Activated gamma-delta T cell treated with Interleukin-2 at 50 U/mL for 16 hours (primary cell): ENCODE measurements around the gene DHRS4L2.
"Not testable (repeated sequence)": the region's sequence is repeated elsewhere in the genome, so short reads cannot be mapped to it uniquely, and the experiment has no call there.

Experiments used
- DNase-seq: peaks from one replicate; pipeline ENCODE4 v3.0.0-alpha.2; 2020

DHRS4L2 gene

DNA sequence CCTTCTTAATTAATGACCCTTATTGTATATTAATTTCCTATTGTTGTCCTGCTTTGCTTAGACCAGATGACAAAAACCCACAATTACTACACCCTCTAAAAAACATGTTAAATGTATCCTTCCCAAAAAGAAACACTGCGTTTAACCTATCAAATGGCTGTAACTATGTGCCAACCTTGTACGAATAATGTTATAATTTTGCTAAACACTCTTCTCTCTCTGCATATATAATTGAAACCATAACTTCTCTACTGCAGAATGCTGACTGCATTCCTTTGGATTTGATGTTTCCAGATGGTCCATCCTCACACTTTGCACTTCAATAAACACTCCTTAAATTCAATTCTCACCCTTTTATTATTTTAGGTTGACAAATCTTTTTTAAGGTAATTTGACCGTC is 31.8 kb downstream of the DHRS4L2 start:
- DNase-seq = not testable (repeated sequence)

DNA sequence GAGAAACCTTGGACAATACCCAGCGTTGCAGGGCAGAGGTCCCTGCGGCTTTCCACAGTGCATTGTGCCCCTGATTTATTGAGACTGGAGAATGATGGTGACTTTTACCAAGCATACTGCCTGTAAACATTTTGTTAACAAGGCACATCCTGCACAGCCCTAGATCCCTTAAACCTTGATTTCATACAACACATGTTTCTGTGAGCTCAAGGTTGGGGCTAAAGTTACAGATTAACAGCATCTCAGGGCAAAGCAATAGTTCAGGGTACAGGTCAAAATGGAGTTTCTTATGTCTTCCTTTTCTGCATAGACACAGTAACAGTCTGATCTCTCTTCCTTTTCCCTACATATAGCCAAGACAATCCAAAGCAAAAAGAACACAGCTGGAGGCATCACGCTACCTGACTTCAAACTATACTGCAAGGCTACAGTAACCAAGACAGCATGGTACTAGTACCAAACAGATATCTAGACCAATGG is 36.2 kb downstream of the DHRS4L2 start:
- not testable (repeated sequence) for DNase-seq

DNA sequence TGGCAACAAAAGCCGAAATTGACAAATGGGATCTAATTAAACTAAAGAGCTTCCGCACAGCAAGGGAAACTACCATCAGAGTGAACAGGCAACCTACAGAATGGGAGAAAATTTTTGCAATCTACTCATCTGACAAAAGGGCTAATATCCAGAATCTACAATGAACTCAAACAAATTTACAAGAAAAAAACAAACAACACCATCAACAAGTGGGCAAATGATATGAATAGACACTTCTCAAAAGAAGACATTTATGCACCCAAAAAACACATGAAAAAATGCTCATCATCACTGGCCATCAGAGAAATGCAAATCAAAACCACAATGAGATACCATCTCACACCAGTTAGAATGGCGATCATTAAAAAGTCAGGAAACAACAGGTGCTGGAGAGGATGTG is 41.0 kb downstream of the DHRS4L2 start:
- DNase-seq = not testable (repeated sequence)

DNA sequence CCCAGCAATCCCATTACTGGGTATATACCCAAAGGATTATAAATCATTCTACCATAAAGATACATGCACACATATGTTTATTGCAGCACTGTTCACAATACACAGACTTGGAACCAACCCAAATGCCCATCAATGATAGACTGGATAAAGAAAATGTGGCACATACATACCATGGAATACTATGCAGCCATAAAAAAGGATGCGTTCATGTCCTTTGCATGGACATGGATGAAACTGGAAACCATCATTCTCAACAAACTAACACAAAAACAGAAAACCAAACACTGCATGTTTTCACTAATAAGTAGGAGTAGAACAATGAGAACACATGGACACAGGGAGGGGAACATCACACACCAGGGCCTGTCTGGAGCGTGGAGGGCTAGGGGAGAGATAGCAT is 42.6 kb downstream of the DHRS4L2 start:
- not testable (repeated sequence) for DNase-seq

DNA sequence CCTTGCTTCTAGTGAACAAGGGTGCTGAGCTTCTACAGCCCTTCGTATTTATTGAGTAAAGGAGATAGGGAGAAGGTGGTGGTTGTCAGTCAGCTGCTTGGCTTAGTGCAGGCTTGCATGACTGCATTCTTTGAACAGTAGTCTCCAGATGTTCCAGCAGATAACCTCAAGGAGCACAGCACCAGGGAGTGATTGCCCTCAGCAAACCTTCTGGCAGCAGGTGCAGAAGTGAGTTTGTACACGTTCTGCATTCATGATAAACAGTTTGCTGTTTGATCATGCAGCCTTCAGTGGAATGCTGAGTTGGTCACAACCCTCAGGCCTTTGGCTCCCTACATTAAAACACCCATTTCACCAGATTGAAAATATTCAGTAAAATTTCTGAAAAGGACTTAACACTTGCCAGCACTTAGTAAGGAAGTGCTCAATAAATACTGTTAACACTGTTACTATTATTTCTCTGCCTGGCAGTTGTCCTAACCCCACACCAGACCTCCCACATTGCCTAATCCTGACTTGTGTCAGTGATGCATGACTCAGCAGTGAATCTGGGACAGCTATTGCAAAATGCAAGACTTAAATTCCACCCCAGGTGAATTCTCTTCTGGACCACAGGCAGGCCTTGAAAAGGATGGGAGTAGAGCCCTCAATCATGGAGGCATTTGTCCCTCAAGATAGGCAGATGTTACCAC is 44.1 kb downstream of the DHRS4L2 start:
- no peak for DNase-seq

DNA sequence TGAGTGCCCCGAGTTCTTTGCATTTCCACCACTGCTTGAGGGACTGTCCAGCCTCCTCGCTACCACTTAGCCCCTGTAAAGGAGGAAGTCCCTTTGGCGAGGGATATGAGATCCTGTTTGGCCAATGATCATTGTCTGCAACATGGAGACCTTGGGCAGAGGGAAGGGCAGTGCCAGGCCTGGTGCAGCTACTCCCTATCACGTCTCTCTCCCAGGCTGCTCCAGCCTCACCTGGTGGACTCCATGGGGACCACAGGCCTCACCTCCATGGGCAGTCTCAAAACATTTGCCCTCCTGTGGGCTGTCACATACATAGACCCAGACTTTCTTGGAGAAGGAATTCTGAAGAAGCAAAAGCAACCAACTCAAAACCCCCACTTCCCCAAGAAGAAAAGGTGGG is 47.0 kb downstream of the DHRS4L2 start:
- DNase-seq = not testable (repeated sequence)

DNA sequence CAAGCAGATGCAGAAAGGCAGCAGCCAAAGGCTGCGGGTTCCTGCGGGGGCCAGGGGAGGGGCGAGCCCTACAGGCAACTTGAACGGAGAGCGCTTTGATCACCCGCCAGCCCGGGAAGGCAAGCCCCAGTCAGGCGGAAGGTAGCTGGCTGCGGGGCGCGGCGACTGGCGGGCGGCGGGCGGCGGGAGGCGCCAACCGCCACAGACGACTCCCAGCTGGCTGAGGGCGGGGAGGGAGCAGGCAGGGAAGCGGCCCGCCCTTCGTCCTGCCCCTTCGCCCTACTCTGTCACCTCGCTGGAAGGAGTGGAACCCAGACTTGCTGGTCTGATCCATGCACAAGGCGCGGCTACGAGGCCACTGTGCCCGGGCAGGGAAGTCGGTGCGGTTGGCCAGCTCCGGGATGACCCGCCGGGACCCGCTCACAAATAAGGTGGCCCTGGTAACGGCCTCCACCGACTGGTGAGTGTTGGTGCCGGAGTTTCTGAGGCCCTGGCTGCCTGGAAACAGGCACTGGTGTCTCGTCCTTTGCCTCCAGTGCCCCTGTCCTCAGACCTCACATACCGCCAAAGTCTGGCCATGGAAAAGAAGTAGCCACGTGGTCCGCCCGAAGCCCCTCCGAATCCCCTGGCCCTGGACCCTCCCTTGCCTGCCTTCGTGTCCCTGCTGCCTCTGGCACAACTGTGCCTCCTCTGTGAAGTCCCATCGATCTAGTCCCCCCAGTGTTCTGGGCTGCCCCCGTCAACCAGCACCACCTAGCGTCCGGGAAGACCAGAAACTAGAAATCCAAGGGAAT is 47.6 kb downstream of the DHRS4L2 start:
- DNase-seq = peak; percentile 64

DNA sequence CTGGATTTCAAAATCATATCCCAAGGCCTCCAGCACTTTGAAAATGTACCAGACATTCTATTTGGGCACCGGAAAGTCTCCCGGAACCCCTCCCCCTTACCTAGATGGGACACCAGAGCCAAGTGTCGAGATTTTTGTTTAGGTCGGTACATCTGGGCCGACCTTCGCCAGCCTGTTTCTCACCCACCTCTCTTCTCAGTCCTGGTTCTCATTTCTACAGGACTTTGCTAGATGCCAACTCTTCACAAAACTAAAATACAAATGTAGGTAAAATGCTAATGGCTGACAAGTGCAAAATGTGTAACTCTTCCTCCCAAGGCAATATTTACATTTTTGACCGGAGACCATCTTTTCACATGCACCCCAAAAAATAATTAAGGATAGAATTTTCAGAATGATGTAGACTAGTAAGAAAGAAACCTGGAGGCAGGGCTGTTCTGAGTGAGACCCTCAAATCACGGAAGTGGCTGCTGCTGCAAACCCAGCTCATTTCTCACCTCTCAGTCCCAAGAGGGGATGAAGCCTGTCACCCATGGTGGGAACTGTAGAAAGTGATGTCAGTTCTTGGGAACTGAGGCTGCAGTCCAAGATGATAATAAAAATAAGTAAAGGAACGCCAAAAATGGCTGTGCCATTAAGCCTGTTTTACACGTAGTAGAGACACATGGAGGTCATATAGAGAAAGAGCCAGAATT is 48.4 kb downstream of the DHRS4L2 start:
- DNase-seq = not testable (repeated sequence)

DNA sequence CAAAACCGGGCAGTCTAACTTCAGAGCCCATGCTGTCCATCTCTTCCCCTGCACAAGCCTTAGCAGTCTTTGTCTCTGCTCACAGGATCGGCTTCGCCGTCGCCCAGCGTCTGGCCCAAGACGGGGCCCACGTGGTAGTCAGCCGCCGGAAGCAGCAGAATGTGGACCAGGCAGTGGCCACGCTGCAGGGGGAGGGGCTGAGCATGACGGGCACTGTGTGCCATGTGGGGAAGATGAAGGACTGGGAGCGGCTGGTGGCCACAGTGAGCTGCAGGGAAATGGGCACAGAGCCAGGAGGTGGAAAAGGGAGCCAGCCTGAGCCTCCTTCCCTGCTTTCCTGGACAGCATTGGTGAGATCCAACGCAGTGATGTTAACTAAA is 48.9 kb downstream of the DHRS4L2 start:
- DNase-seq = no peak

DNA sequence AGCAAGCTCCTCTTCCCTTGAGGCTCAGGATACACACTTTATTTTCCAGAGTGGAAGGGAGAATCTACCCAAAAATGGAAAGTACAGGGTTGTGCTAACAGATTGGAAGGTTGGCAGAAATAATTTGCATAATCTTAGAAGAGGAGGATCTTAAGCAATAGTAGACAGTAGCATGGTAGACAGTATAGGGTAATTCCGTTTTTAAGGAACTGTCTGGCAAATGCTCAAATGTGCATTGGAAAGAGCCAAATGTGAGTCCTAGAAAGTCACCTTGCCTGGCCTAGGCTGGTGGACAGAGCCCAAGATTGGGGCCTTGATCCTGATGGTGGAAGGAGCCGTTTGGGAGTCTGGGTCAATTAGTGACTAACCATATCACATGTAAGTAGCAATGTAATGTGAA is 50.0 kb downstream of the DHRS4L2 start:
- no peak for DNase-seq

DNA sequence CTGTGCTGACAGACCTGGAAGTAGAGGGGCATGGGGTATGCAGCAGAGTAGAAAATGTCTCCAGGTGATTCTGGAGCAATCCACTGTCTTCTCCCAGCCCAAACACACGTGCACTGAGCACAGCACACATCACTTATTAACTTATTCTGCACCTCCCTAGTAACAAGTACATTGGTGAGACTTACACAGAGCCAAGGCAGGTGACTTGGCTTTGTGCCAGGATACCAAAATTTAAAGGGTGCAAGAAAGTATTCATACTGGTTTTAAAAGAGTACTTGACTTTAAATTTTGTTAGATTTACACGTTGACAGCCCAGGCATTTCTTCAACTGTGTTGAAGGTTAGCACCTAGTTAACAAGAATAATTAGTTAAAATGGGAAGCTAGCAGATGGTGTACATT is 52.0 kb downstream of the DHRS4L2 start:
- DNase-seq = no peak

DNA sequence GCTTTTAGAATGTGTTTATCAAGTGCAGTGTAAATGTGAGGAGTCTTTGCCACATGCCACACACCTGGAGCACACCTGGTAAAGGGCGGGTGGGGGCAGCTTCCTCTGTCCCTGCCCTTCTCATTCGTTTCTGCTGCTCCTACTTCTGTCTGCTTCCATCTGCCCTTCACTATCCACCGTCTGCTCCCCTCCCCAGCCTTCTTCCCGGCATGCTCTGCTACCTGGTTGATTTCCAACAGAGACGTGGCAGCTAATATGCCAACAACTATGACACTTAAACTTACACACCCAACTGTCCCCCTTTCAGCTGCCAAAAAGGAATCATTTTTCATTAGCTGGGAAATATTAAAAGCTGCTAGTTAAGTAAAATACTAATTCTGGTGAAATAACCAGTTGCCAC is 54.0 kb downstream of the DHRS4L2 start:
- DNase-seq = no peak

DNA sequence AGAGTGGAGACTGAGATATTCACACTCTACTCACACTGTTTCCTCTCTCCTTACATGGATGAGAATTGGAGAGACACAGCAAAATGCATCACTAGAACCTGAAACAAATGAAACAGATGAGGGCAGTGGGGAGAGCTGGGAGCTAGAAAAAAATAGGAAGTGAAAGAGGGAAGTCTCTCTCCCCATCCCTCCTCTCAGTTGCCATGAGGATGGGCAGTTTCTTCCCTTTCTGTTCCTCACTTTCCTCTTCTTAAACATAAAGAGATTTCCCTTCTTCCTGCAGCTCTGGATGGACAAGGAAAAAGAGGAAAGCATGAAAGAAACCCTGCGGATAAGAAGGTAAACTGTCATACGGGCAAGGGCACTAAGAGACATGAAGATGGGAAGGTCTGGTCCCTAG is 60.3 kb downstream of the DHRS4L2 start:
- DNase-seq = not testable (repeated sequence)

DNA sequence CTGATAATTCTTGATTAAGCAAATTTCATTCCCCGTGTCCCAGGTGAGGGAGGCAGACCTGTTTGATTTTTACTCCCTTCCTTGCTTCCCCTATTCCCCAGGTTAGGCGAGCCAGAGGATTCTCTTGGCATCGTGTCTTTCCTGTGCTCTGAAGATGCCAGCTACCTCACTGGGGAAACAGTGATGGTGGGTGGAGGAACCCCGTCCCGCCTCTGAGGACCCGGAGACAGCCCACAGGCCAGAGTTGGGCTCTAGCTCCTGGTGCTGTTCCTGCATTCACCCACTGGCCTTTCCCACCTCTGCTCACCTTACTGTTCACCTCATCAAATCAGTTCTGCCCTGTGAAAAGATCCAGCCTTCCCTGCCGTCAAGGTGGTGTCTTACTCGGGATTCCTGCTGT is 62.0 kb downstream of the DHRS4L2 start:
- not testable (repeated sequence) for DNase-seq

DNA sequence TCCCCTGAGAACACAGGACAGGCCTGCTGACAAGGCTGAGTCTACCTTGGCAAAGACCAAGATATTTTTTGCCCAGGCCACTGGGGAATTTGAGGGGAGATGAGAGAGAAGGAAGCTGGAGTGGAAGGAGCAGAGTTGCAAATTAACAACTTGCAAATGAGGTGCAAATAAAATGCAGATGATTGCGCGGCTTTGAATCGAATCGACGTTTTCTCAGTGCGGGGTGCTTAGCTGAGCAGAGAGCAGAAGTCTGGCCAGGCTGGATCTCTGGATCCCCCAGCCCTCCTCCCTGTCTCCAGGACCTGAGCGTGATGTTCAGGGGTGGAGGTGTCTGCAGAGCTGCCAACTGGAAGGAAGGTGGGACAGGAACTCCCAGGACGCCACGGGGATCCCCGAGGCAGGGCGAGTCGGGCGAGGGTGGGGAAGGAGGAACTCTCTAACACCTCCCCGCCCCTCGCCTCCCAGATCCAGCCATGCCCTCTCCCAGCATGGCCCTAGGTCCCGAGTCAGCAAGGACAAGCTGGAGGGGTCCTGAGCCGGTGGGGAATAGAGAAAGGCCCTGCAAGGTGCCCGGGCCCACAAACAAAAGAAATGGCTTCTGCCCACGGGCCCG is 62.6 kb downstream of the DHRS4L2 start:
- DNase-seq = no peak

DNA sequence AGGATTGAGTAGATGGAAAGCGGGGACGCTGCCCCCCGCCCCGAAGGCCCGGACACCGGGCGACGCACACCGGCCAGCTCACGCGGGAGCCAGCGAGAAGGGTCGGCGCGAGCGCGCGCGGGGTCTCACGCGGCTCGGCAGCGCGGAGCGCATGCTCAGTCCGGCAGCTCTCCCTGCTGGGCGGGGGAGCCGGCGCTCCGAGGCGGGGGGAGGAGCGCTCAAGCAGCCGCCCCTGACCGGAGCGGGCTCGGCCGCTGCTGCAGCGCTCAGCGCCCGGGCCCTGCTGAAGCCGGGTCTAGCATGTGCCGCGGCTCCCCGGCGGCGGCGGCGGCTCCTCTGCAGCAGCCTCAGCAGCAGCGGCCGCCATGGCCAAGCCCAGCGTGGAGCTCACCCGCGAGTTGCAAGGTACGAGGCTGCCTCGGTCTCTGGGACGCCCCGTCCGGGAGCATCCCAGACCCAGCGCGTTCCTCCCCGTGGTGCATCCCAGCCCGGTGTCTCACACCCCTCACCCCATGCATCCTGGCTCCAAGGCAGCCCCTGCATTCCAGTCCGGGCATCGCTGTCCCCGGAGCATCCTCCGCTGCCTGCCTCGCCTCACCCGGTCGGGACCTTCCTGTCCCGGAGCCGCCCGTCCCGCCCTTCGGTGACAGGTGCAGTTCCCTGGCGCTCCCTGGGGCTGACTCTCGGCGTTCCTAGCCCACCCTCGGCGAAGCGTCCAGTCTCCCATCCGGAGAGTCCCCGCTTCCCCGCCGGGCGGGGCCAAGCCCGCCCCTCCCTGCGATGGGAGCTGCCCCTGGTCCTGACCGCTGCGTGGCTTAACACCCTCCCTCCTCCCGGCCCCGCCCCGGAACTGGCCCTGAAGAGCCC is 63.3 kb downstream of the DHRS4L2 start, which contains the start of gene CARMIL3:
Gene CARMIL3 (plus strand): TSS at position 221 of the 867 bp plus-strand sequence. CDS start 145 bp downstream, at position 366.
- peak; percentile 55 for DNase-seq

DNA sequence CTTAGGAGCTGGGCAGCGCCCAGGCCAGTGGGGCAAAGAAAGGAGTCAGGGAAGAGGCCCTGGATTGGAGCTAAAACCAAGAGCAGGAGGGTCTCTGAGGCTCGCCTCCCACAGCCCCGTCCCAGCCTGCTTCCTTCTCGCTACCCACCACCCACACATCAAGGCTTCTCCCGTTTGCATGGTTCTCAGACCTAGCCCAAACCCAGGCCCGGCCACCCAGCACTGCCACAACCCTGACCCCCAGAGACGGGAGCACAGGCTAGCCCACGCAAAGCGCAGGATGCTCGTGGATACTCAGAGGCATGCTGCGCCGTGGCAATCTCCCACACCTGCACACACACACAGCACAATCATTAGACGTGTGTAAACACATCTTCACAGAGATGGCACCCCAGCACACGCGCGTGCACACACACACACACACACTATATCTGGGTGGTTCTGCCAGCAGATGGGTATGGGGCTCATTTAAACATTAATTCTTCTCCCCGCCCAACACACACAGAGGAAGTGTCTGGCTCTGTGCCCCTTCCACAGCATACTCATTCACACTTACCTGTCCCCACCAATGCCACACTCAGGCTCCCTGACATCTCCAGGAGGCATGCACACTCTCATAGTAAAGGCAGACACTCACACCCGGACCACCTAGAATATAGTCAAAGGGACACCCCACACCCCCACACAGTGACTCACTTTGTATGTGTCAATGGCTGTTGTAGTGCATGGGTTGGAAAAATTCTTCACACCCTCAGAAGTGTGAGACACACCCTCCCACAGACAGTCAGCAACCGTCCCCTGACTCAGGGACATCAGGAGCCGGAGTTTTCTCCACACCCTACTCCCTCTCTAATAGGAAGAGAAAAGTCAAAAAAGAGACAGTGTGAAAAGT is 64.2 kb downstream of the DHRS4L2 start:
- peak; percentile 39 for DNase-seq

DNA sequence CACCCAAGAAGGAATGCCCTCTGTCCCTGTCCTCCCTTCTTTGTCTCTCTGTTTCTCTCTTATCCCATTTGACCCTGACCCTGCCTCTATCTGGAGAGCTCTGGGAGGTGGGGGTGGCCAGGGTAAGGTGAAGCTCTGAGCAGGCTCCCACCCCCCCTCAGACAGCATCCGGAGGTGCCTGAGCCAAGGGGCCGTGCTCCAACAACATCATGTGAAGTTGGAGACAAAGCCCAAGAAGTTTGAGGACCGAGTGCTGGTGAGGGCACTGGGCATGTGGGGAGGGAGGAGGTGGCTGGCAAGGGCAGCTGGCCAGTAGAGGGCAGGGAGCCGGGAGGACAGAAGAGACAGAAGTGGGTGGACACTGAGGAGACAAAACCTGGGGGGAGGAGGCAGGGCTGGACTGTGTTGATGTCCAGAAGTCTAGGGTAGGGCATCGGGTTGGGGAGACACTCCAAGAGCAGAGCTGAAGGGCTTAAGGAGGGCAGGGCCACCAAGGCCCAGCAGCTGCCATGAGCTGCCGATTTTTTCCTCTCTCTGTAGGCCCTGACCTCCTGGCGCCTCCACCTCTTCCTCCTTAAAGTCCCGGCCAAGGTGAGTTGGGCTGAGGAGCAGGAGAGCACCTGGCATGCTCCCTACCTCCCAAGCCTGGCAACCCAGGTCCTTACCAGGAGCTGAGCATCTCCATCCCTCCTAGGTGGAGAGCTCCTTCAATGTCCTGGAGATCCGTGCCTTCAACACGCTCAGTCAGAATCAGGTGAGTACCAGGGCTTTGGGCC is 65.0 kb downstream of the DHRS4L2 start:
- DNase-seq = no peak

DNA sequence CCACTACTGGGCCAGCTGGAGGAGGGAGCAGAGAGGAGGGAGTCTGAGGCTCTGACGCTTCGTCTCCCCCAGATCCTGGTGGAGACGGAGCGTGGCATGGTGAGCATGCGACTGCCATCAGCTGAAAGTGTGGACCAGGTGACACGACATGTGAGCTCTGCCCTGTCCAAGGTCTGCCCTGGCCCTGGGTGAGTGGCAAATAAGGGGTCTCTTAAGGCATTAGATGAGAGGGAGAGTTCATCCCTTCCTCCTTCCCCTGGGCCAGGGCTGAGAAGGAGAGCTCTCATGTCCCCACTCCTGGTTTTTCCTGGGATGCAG is 65.6 kb downstream of the DHRS4L2 start:
- DNase-seq = no peak

DNA sequence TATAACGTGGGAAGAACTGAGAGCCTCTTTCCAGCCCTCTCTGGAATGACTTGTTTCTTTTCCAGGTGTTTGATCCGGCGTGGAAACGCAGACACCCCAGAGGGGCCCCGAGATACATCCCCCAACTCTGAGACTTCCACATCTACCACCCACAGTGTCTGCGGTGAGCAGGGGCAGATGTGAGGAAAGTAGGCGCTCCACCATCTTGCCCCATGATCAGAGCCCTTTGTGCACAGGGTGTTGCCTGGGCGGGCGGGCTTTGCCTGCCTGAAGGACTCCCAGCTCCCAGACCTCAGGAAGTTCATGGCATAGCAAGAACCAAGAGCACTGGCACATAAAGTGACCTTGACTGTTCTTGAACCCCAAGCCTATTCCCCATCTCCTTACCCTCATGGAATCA is 65.9 kb downstream of the DHRS4L2 start:
- DNase-seq = no peak
